Fibroblast of pulmonary artery (primary cell): ENCODE data around the gene NME7.

ENCODE experiments used
- DNase-seq: peaks from one replicate; pipeline ENCODE4 v3.0.0-alpha.2; 2010; ENCODE audit warnings: low read depth
- H3K4me3 ChIP-seq: replicated peaks from 2 replicates; pipeline ENCODE4 v1.5.1; 2011; ENCODE audit warnings: low read depth, mild to moderate bottlenecking, control low read depth, low read length, moderate library complexity
- CTCF ChIP-seq: IDR thresholded peaks from 2 replicates; pipeline ENCODE4 v1.5.1; 2011; ENCODE audit warnings: mild to moderate bottlenecking, control low read depth, low read length, inconsistent platforms; ENCODE audit errors: missing control alignments

NME7 gene

GRCh38 chr1:169271098-169271497 lies 96.5 kb downstream of the NME7 start:
- DNase-seq: peak; percentile 47
- TF ChIP-seq CTCF: peak; percentile 25
- H3K4me3 ChIP-seq: no peak overlapping the region

GRCh38 chr1:169266133-169266532 lies 101.5 kb downstream of the NME7 start:
- DNase-seq: no peak
- no peak for TF ChIP-seq CTCF
- no peak overlapping the region for H3K4me3 ChIP-seq

GRCh38 chr1:169263059-169263458 lies 104.5 kb downstream of the NME7 start:
- no peak for TF ChIP-seq CTCF
- DNase-seq: no peak
- H3K4me3 ChIP-seq: no peak overlapping the region

- DNase-seq: no peak
- no peak for TF ChIP-seq CTCF
- no peak overlapping the region for H3K4me3 ChIP-seq
Observed at GRCh38 chr1:169261884-169262283, 105.7 kb downstream of the NME7 start.

- H3K4me3 ChIP-seq: no peak overlapping the region
- no peak for TF ChIP-seq CTCF
- DNase-seq: no peak
Observed at GRCh38 chr1:169260478-169261151, 107.0 kb downstream of the NME7 start.

- TF ChIP-seq CTCF: no peak
- no peak for DNase-seq
- no peak overlapping the region for H3K4me3 ChIP-seq
Observed at GRCh38 chr1:169259816-169260215, 107.8 kb downstream of the NME7 start.

- H3K4me3 ChIP-seq: no peak overlapping the region
- DNase-seq: no peak
- no peak for TF ChIP-seq CTCF
Observed at GRCh38 chr1:169250795-169251194, 116.8 kb downstream of the NME7 start.
